Astrocyte (in vitro differentiated cells and primary cell): Measurements from ENCODE around the gene SPPL3.

Source experiments
- CTCF ChIP-seq: IDR thresholded peaks from 2 replicates; pipeline ENCODE4 v1.5.1; 2011; ENCODE audit warnings: low read depth, mild to moderate bottlenecking, inconsistent platforms, low read length, moderate library complexity; ENCODE audit not compliant: insufficient read depth
- EZH2 ChIP-seq: IDR thresholded peaks from 2 replicates; pipeline ENCODE4 v1.6.1; 2012; ENCODE audit warnings: mild to moderate bottlenecking, low read length, inconsistent platforms; ENCODE audit not compliant: insufficient read depth

GRCh38 chr12:120879102-120879501 is 25.1 kb downstream of the SPPL3 start:
- TF ChIP-seq CTCF: no peak
- TF ChIP-seq EZH2: no peak
